Parathyroid adenoma (tissue), 2 donors: ENCODE data around the gene IL2RA.

ENCODE experiments used
- H2AFZ ChIP-seq: fragments of 300-600 bp; sonication (generic); one replicate; pipeline ENCODE4 v1.7.0; 2017; ENCODE audit warnings: antibody characterized with exemption, mild to moderate bottlenecking
- H3K27ac ChIP-seq: fragments of 300-600 bp; sonication (generic); one replicate; pipeline ENCODE4 v1.7.0; 2017
- H3K27me3 ChIP-seq: fragments of 300-600 bp; sonication (generic); one replicate; pipeline ENCODE4 v1.7.0; 2017; ENCODE audit warnings: low read length; ENCODE audit not compliant: control insufficient read depth, insufficient read depth
- H3K36me3 ChIP-seq: fragments of 300-600 bp; sonication (generic); one replicate; pipeline ENCODE4 v1.7.0; 2017; ENCODE audit warnings: low read length; ENCODE audit not compliant: control insufficient read depth, insufficient read depth
- H3K4me1 ChIP-seq: fragments of 300-600 bp; sonication (generic); one replicate; pipeline ENCODE4 v1.7.0; 2017; ENCODE audit warnings: control low read depth
- H3K4me2 ChIP-seq: fragments of 300-600 bp; sonication (generic); one replicate; pipeline ENCODE4 v1.7.0; 2017; ENCODE audit warnings: low read length
- H3K4me3 ChIP-seq: fragments of 300-600 bp; sonication (generic); one replicate; pipeline ENCODE4 v1.7.0; 2017; ENCODE audit warnings: low read depth, low read length
- H3K79me2 ChIP-seq: fragments of 300-600 bp; sonication (generic); one replicate; pipeline ENCODE4 v1.7.0; 2017; ENCODE audit warnings: control low read depth
- H3K9ac ChIP-seq: fragments of 300-600 bp; sonication (generic); one replicate; pipeline ENCODE4 v1.7.0; 2017; ENCODE audit warnings: mild to moderate bottlenecking
- H3K9me3 ChIP-seq: fragments of 300-600 bp; sonication (generic); one replicate; pipeline ENCODE4 v1.7.0; 2017; ENCODE audit warnings: low read length; ENCODE audit not compliant: control insufficient read depth
- TF ChIP-seq, protein P1 (sequence below): fragments of 300-600 bp; sonication (generic); IDR thresholded peaks from one replicate; pipeline ENCODE4 v1.7.0; 2017; ENCODE audit warnings: antibody characterized with exemption, mild to moderate bottlenecking
- donor health status: primary hyperparathyroidism.

The IL2RA gene

GRCh38 chr10:6014241-6014761, 47.9 kb downstream of the IL2RA start:
- Histone ChIP-seq H3K27ac (no peak overlapping the region), H3K4me3 (no peak overlapping the region), H3K4me2 (no peak overlapping the region), H2AFZ (no peak overlapping the region), H3K9ac (no peak overlapping the region), H3K27me3 (no peaks in the 10 kb centered on the region), H3K4me1 (no peaks in the 10 kb centered on the region), H3K9me3 (no peaks in the 10 kb centered on the region), H3K36me3 (no peaks in the 10 kb centered on the region), H3K79me2 (no peaks in the 10 kb centered on the region)
- TF ChIP-seq, protein P1, sequence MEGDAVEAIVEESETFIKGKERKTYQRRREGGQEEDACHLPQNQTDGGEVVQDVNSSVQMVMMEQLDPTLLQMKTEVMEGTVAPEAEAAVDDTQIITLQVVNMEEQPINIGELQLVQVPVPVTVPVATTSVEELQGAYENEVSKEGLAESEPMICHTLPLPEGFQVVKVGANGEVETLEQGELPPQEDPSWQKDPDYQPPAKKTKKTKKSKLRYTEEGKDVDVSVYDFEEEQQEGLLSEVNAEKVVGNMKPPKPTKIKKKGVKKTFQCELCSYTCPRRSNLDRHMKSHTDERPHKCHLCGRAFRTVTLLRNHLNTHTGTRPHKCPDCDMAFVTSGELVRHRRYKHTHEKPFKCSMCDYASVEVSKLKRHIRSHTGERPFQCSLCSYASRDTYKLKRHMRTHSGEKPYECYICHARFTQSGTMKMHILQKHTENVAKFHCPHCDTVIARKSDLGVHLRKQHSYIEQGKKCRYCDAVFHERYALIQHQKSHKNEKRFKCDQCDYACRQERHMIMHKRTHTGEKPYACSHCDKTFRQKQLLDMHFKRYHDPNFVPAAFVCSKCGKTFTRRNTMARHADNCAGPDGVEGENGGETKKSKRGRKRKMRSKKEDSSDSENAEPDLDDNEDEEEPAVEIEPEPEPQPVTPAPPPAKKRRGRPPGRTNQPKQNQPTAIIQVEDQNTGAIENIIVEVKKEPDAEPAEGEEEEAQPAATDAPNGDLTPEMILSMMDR, result peak; percentile 70

- Histone ChIP-seq H3K9me3 (no peaks in the 10 kb centered on the region), H3K27me3 (no peaks in the 10 kb centered on the region), H3K4me2 (no peak overlapping the region), H3K9ac (no peak overlapping the region), H3K27ac (no peak overlapping the region), H3K4me1 (no peaks in the 10 kb centered on the region), H3K4me3 (no peak overlapping the region), H2AFZ (no peak overlapping the region), H3K36me3 (no peaks in the 10 kb centered on the region), H3K79me2 (no peaks in the 10 kb centered on the region)
- TF ChIP-seq, protein P1, result no peak
Observed at GRCh38 chr10:6013413-6014192, 48.6 kb downstream of the IL2RA start.

DNA sequence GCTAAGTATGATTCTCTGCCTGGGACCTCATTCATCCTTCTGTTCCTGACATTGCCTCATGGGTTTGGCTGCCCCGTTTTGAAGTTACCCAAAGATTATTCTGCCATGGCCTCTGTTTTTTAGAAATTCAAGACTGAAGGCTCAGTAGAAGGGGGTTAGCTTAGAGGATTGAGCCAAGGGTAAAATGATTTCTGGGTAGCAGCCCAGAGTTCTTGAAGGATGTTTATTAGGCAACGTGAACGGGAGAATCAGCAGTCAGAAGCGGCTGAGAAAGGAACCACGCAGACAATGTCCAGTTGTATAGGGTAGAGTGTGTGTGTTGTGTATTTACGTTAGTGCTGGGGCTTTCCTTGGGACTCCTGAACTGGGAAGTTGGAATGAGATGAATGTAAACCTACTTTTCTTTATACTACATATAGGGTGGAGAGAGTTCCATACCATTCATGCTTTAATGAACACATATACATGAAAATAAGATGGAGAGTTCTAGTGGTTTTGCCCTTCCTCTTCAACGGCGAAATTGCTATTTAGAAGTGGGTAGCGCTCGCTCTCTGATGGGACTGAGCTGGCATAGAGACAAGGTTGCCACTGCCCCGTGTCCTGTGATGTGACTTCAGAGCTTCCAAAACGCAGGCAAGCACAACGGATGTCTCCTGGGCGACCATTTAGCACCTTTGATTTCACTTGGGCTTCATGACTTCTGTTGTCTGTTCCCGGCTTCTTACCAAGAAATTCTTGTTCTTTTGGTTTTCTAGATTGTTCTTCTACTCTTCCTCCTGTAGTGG, 49.9 kb downstream of the IL2RA start:
- Histone ChIP-seq H3K9me3 (no peaks in the 10 kb centered on the region), H3K4me2 (no peak overlapping the region), H3K27ac (no peak overlapping the region), H3K4me3 (no peak overlapping the region), H3K36me3 (no peaks in the 10 kb centered on the region), H3K79me2 (no peaks in the 10 kb centered on the region), H2AFZ (no peak overlapping the region), H3K9ac (no peak overlapping the region), H3K27me3 (no peaks in the 10 kb centered on the region), H3K4me1 (no peaks in the 10 kb centered on the region)
- TF ChIP-seq, protein P1, result no peak

- TF ChIP-seq, protein P1, result no peak
- no peak overlapping the region for H2AFZ ChIP-seq
- no peaks in the 10 kb centered on the region for H3K36me3 ChIP-seq
- no peaks in the 10 kb centered on the region for H3K9me3 ChIP-seq
- H3K4me1 ChIP-seq, result no peaks in the 10 kb centered on the region
- H3K27me3 ChIP-seq, result no peaks in the 10 kb centered on the region
- no peak overlapping the region for H3K4me2 ChIP-seq
- H3K79me2 ChIP-seq, result no peaks in the 10 kb centered on the region
- H3K27ac ChIP-seq, result no peak overlapping the region
- H3K9ac ChIP-seq, result no peak overlapping the region
- H3K4me3 ChIP-seq, result no peak overlapping the region
Observed at GRCh38 chr10:6011558-6011957, 50.6 kb downstream of the IL2RA start.
